Skeletal muscle tissue (tissue), 4 donors: ENCODE data around the gene CD160. TPM values are rescaled to one million over a fixed set of nuclear protein-coding genes. Genes with fewer than 3 reads are reported as not detected.

ENCODE experiments used
- H3K27ac ChIP-seq: one replicate; pipeline ENCODE4 v1.7.0; 2013; ENCODE audit warnings: mild to moderate bottlenecking, low read depth, low read length, inconsistent platforms
- H3K27me3 ChIP-seq, 3 donors: one replicate each; pipeline ENCODE4 v1.7.0; 2013; ENCODE audit warnings: low read length in 3 of 3; ENCODE audit not compliant: control insufficient read depth in 3 of 3, insufficient read depth in 3 of 3
- H3K36me3 ChIP-seq, 3 donors: one replicate each; pipeline ENCODE4 v1.7.0; 2013; ENCODE audit warnings: low read length in 3 of 3; ENCODE audit not compliant: control insufficient read depth in 3 of 3, insufficient read depth in 3 of 3
- H3K4me1 ChIP-seq, 3 donors: one replicate each; pipeline ENCODE4 v1.7.0; 2013; ENCODE audit warnings: low read length in 3 of 3, mild to moderate bottlenecking in 3 of 3; ENCODE audit not compliant: control insufficient read depth in 3 of 3, insufficient read depth in 3 of 3
- H3K4me3 ChIP-seq, 3 donors: one replicate each; pipeline ENCODE4 v1.7.0; 2013; ENCODE audit warnings: low read length in 3 of 3
- H3K9ac ChIP-seq, 3 donors: one replicate each; pipeline ENCODE4 v1.7.0; 2013; ENCODE audit warnings: low read length in 3 of 3, mild to moderate bottlenecking in 3 of 3, moderate library complexity in 2 of 3, low read depth in 1 of 3
- H3K9me3 ChIP-seq, 3 donors: one replicate each; pipeline ENCODE4 v1.7.0; 2013; ENCODE audit warnings: low read length in 3 of 3; ENCODE audit not compliant: control insufficient read depth in 3 of 3
- total RNA-seq: library from RNA; depleted of rRNA; stranded (reverse); fragments of >200 nt; gene quantifications from one replicate; pipeline ENCODE4 v1.2.3, GENCODE V29; 2014
- donor health status: Osteomylitis.

The CD160 gene
- total RNA-seq, 1 donor from 2014 or later = under 0.01 TPM

GRCh38 chr1:145692785-145693443 lies 26.4 kb upstream of the CD160 start:
- H3K4me3 ChIP-seq = no peak overlapping the region
- no peaks in the 10 kb centered on the region for H3K9me3 ChIP-seq
- no peak overlapping the region for H3K9ac ChIP-seq
- H3K4me1 ChIP-seq = no peaks in the 10 kb centered on the region
- no peaks in the 10 kb centered on the region for H3K36me3 ChIP-seq
- no peaks in the 10 kb centered on the region for H3K27me3 ChIP-seq
- H3K27ac ChIP-seq = no peak overlapping the region

GRCh38 chr1:145695821-145696629 lies 23.3 kb upstream of the CD160 start:
- H3K9ac ChIP-seq = no peak overlapping the region
- no peaks in the 10 kb centered on the region for H3K27me3 ChIP-seq
- no peak overlapping the region for H3K4me3 ChIP-seq
- no peaks in the 10 kb centered on the region for H3K4me1 ChIP-seq
- no peaks in the 10 kb centered on the region for H3K36me3 ChIP-seq
- H3K27ac ChIP-seq = no peak overlapping the region
- no peaks in the 10 kb centered on the region for H3K9me3 ChIP-seq

GRCh38 chr1:145696630-145696960 lies 22.7 kb upstream of the CD160 start:
- Histone ChIP-seq H3K27ac (no peak overlapping the region), H3K4me1 (no peaks in the 10 kb centered on the region), H3K9ac (no peak overlapping the region), H3K27me3 (no peaks in the 10 kb centered on the region), H3K36me3 (no peaks in the 10 kb centered on the region), H3K4me3 (no peak overlapping the region), H3K9me3 (no peaks in the 10 kb centered on the region)

- H3K36me3 ChIP-seq = no peaks in the 10 kb centered on the region
- no peaks in the 10 kb centered on the region for H3K4me1 ChIP-seq
- no peak overlapping the region for H3K4me3 ChIP-seq
- peaks cover 0 to 5% (median 0%) of the 10 kb centered on the region in 3 donors for H3K27me3 ChIP-seq
- H3K9ac ChIP-seq = no peak overlapping the region
- H3K9me3 ChIP-seq = no peaks in the 10 kb centered on the region
- H3K27ac ChIP-seq = no peak overlapping the region
Observed at GRCh38 chr1:145701306-145701862, 17.9 kb upstream of the CD160 start.

GRCh38 chr1:145702052-145702451 lies 17.2 kb upstream of the CD160 start:
- no peak overlapping the region for H3K4me3 ChIP-seq

GRCh38 chr1:145702826-145703225 lies 16.5 kb upstream of the CD160 start:
- Histone ChIP-seq H3K9ac (no peak overlapping the region), H3K27ac (no peak overlapping the region), H3K9me3 (no peaks in the 10 kb centered on the region), H3K4me1 (no peaks in the 10 kb centered on the region), H3K27me3 (peaks cover 0 to 5% (median 0%) of the 10 kb centered on the region in 3 donors), H3K4me3 (no peak overlapping the region), H3K36me3 (no peaks in the 10 kb centered on the region)

More at GRCh38 chr1:145702052-145702451, 17.2 kb upstream of the CD160 start:
- Histone ChIP-seq H3K9me3 (no peaks in the 10 kb centered on the region), H3K27me3 (peaks cover 0 to 5% (median 0%) of the 10 kb centered on the region in 3 donors), H3K9ac (no peak overlapping the region), H3K4me1 (no peaks in the 10 kb centered on the region), H3K36me3 (no peaks in the 10 kb centered on the region), H3K27ac (no peak overlapping the region)

- Histone ChIP-seq H3K27ac (no peak overlapping the region), H3K36me3 (no peaks in the 10 kb centered on the region), H3K4me3 (no peak overlapping the region), H3K27me3 (peaks cover 0 to 5% (median 0%) of the 10 kb centered on the region in 3 donors), H3K9ac (no peak overlapping the region), H3K9me3 (no peaks in the 10 kb centered on the region), H3K4me1 (no peaks in the 10 kb centered on the region)
Observed at GRCh38 chr1:145705622-145706021, 13.7 kb upstream of the CD160 start.

- Histone ChIP-seq H3K4me1 (no peaks in the 10 kb centered on the region), H3K9ac (no peak overlapping the region), H3K36me3 (no peaks in the 10 kb centered on the region), H3K27ac (no peak overlapping the region), H3K4me3 (no peak overlapping the region), H3K9me3 (no peaks in the 10 kb centered on the region), H3K27me3 (peaks cover 0 to 5% (median 0%) of the 10 kb centered on the region in 3 donors)
Observed at GRCh38 chr1:145706086-145706664, 13.1 kb upstream of the CD160 start.

- H3K9ac ChIP-seq = no peak within 1 kb of the TSS
Observed at GRCh38 chr1:145707183-145707867, 12.0 kb upstream of the CD160 start, which contains the start of gene PDZK1. PDZK1 (minus strand) TSS chr1:145707368; CDS start chr1:145688021, 19,347 bp downstream.

More at GRCh38 chr1:145707183-145707867, 12.0 kb upstream of the CD160 start, which contains the start of gene PDZK1:
- H3K4me3 ChIP-seq = no peak within 1 kb of the TSS
- H3K36me3 ChIP-seq = no peaks in the 10 kb centered on the region
- H3K4me1 ChIP-seq = no peaks in the 10 kb centered on the region
- H3K27ac ChIP-seq = no peak within 1 kb of the TSS
- no peaks in the 10 kb centered on the region for H3K9me3 ChIP-seq
- H3K27me3 ChIP-seq = peaks cover 0 to 5% (median 0%) of the 10 kb centered on the region in 3 donors
